NCI-H146 treated with DMSO at 0.1 percent for 48 hours (cell line): Measurements from ENCODE around the gene GPR62.

Experiments
- DNase-seq: peaks from one replicate; lab custom pipeline; 2025; ENCODE audit not compliant: unreplicated experiment; lab: John Stamatoyannopoulos, UW

Gene GPR62

DNA sequence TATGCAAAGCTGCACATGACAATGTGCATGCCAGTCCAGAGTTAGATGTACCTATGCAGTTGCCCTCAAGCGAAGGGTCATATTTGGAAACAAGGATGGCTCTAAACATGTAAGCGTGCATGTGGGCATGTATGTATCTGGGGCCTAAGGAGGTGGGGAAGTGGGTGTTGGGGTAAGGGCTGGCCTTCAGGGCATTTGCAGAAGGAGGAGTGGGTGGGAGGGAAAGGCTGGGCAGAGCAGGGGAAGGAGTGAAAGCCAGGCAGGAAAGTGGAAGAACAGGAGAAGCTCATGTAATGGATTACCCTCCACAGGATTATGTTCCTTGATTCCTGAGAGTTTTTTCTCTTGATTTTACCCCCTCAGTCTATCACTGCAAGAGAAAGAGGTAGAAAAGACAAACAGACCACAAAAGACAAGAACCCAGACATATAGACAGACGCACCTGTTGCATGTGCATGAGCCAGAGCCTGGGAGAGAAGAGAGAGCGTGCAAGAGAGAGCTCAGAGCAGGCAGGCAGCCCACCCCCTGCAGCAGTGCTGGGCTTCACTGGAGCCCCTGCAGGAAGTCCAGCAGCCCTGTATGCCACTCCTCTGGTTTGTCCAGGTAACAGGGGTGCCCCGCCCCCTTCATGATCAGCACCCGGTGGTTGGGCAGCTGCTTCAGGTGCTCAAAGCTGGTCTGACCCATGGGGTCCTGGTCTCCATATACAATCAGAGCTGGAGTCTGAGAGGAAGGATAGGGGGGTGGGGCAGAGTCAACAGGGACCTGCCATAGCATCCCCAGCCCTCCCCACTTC is 13.9 kb downstream of the GPR62 start:
- no peak for DNase-seq

DNA sequence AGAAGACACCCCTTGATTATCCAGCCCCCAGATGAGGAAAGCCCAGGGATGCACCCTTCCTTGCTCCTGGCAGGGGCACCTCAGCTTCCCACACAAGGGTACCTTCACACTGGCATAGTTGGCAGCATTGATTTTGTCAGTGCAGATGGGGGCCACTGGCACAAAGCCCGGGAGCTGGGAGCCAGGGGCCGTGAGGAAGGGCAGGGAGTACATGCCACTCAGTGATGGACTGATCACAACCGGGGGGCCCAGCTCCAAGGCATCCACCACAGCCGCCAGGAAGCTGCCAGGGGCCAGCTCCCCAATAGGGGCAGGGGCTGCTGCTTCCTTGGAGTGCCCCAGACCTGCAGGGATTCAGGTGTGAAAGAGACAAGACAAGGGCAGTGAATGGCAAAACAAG is 14.7 kb downstream of the GPR62 start:
- DNase-seq: no peak

DNA sequence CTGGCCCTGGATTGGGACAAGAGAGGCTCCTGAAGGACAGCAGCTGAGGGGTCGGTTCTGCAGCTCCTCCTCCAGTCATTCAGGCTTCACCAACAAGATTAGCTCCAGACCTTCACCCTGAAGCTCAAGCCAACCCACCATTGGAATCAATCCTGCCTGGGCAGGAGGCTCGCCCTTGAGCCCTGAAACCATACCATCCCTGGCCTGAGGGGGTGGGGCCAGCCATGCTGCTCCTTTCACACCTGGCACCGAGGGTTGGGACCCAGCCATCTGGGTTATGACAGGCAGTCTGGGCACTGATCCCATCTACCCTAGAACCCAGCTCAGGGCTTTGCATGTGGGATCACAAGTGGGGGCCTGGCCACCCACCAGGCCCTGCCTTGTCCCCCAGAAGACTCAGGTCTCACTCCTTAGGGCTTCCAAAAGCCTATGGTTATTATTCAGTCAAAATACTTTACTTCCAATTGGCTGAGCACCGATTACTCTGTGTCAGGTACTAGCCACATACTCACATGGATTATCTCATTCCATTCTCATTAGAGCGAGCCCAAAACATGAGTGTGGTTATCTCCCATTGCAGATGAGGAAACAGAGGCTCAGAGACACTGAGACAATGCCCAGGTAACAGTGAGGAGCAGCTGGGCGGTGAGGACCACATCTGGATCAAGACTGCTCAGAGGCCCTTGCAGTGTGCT is 15.6 kb downstream of the GPR62 start:
- DNase-seq: no peak

DNA sequence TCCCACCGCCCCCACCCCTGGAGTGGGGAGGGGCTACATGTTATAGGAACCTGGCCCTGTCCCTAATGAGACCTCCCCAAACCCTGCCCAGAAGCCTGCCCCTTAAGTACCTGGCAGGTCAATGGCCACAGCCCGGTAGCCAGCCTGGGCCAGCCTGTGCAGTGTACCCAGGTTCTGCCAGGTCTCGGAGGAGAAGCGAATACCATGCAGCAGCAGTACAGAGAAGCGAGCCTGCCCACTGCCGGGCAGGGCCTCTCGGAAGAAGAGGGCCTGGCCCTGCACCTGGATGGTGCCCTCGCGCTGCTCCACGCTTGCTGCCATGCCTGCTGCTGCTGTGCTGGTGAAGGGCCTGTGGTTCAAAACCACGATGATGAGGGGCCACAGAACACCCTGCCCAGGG is 16.2 kb downstream of the GPR62 start:
- no peak for DNase-seq

DNA sequence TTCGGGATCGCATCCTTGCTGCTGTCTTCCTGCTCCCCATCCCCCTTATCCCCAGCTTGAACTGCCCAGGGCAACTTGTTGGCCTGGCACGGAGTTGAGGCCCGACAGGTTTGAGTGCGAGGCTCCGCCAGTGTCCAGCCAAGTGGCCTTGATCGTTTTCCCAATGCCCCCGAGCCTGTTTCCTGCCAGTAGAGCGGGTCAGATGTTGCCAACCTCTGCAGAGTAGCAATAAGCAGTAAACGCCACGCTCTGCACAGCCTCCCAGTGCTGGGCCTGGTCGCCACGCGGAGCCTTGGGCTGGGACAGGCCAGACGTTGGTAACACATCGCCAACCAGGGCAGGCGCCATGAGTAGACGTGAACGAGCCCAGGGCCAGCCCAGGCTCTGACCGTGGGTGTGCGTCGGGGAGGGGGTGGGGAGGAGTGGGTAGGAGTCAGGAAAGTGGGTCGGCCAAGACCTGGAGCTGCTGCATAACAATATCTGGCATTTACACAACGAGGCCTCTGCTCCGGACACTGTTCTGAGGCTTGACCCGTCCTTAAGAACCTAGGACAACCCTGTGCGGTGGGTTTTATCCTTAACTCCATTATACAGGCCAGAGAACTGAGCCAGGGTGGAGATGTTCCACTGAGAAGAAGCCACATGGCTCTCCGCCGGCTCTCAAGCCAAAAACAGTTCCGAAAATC is 19.2 kb downstream of the GPR62 start:
- DNase-seq: no peak

DNA sequence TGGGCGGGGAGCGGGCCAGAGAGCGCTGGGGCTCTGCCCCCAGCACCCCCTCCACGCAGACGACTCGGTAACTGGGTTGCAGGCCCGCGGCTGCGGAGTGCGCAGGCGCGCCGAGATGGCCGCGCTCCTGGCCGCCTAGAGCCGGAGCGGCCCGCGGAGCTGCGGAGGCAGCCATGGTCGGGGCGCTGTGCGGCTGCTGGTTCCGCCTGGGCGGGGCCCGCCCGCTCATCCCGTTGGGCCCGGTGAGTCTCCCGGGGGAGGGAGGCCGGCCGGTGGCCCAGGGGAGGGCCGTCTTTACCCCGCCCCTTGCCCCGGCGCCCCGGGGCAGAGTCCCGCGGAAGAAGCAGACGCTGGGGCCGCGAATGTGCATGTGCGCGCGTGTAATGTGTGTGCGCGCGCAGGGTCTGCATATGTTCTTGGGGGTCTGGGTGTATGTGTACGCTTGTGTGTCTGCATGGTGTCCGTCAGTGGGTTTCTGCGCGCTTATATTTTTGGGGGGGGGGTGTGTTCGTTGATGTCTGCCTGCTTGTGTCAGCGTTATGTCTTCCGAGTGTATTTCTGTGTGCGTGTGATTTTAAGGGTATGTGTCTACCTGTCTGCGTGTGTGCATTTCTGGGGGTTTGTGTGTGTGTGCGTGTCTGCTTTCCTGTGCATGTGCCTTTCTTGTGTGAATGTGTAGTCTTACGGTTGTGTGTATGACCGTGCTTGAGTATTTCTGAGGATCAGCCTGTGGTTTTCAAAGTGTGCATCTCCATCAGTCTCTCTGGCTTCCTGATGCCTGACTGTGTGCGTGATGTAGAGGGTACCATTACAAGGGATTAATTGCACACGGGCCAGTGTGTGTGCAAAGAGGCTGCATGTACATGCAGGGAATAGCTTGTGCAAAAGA is 20.0 kb downstream of the GPR62 start, which contains the start of gene ABHD14A:
Gene ABHD14A, plus strand, starts transcription at position 102 of the 889 bp plus-strand sequence. Its CDS starts 72 bp downstream, at position 174.
- DNase-seq: no peak

DNA sequence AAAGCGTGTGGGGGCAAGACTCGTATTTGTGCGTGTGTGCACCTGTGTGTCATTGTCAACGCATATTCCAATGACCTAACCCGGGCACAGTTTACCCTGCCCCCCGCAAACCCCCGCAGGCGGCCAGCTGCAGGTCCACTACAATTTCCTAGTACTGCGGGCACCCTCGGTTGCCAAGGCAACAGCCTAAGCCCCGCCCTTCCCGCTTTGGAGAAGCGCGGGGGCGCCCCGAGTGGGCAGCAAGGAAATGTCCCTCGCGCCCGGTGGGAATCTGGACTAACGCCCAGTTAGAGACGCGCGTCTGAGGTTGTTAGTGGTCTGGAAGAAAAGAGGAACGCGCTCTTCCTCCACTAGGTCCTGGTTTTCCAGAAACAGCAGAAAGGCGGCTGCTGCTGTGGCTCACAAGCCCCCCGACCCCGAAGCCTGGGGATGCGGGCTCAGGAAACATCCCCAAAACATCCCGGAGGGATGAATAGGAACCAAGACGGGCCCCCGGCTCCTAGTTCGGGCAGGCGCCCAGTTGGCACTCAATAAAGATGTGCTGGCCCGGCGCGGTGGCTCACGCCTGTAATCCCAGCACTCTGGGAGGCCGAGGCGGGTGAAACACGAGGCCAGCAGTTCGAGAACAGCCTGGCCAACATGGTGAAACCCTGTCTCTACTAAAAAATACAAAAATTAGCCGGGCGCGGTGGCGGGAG is 20.8 kb downstream of the GPR62 start:
- peak; percentile 18 for DNase-seq

DNA sequence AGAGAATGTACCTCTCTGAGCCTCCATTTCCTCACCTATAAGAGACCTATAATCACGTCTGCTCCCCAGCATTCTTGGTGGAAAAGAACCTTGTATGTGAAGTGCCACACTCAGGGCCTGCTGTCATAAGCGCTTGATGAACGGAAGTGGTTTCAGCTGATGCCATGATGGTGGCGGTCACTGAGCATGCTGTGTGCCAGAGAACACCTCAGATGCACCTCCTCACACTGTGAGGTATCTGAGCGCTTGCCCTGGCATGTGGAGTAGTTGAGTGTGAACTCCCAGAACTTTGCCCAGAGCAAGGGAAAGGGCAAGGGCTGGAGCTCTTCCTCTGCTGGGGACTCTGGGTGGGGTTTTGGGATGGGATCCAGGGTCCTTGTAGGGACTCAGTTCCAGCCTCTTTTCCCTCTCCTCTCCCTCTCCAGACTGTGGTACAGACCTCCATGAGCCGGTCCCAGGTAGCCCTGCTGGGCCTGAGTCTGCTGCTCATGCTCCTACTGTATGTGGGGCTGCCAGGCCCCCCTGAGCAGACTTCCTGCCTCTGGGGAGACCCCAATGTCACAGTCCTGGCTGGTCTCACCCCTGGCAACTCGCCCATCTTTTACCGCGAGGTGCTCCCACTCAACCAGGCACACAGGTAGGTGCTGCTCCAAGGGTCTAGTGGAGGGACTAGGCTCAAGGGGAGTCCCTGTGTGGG is 22.4 kb downstream of the GPR62 start:
- DNase-seq: no peak

DNA sequence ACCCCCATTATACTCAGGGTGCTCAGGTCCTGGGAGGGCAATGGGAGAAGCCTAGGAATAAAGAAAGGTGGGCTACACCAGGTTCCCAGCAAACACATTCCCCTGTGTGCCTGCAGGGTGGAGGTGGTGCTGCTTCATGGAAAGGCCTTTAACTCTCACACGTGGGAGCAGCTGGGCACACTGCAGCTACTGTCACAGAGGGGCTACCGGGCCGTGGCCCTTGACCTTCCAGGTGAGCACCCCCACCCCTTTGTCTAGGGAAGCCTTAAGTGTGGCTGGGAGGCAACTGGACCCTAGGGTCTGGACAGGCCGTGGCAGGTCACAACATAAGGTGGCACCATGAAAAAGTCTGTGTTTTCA is 22.9 kb downstream of the GPR62 start:
- no peak for DNase-seq

DNA sequence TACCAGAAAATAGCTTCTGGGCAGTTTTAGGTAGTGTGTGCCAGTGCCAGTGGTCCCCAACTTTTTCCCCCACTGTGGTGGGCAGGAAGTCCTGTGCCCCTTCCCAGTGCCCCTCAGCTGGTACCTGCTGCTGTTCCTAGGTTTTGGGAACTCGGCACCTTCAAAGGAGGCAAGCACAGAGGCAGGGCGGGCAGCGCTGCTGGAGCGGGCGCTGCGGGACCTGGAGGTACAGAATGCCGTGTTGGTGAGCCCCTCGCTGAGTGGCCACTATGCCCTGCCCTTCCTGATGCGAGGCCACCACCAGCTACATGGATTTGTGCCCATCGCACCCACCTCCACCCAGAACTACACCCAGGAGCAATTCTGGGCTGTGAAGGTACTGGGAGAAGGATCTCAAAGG is 25.1 kb downstream of the GPR62 start:
- DNase-seq: no peak

DNA sequence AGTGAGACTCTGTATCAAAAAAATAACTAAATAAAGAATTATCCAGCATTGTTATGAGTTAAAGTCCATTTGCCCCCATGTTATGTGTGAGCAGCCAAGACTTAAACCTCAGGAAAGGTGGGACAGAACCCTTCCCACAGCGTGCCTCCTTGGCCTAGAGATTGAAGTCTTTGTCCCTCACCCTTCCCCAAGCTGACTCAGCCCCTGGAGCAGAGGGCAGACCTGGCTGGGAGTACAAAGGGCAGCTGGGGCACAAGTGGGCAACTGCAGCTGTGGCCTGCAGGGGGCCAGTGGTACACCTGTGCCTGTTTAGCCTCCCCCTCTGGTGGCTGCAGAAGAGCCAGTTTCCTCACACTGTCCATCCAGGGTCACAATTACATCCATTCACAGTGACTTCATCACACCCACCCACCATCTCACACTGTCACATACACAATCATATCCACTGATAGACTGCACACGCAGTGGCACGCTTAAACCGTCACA is 27.2 kb downstream of the GPR62 start:
- DNase-seq: peak; percentile 36

DNA sequence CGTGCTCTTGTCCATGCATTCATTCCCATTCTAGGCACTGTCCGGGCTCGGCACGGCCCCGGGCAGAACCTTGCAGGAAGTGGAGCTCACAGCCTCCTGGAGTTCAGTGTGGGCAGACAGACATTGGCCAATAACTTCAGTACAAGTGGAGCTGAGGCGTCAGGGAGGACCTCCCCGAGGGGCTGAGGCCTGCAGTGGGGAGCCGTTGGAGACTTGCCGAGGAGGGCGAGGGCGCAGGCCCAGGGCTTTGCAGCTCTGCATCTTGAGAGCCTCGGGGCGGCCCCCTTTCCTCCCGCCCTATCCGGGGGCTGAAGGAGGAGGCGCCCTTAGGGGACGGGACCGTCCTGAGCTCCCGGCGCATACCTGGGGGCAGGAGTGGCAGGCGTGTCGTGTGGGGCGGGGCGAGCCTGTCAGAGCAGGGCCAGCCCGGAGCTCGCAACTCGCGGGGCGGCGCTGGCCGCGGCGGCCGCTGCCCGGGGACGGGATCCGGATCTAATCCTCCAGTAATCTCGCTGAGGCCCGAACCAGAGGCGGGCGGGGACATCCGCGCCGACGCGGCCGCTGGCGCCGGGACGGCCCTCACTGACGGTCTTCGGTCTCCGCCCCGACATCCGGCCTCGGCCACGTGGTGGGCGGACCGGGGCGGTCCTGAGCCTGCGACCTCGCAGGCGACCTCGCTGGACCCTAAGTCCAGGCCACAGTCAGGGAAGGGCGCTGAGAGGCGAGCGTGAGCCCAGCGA is 27.8 kb downstream of the GPR62 start, which contains the start of gene ACY1:
Gene ACY1, plus strand, starts transcription at position 698 of the 740 bp plus-strand sequence. CDS start 530 bp downstream, outside the sequence.
- no peak for DNase-seq

DNA sequence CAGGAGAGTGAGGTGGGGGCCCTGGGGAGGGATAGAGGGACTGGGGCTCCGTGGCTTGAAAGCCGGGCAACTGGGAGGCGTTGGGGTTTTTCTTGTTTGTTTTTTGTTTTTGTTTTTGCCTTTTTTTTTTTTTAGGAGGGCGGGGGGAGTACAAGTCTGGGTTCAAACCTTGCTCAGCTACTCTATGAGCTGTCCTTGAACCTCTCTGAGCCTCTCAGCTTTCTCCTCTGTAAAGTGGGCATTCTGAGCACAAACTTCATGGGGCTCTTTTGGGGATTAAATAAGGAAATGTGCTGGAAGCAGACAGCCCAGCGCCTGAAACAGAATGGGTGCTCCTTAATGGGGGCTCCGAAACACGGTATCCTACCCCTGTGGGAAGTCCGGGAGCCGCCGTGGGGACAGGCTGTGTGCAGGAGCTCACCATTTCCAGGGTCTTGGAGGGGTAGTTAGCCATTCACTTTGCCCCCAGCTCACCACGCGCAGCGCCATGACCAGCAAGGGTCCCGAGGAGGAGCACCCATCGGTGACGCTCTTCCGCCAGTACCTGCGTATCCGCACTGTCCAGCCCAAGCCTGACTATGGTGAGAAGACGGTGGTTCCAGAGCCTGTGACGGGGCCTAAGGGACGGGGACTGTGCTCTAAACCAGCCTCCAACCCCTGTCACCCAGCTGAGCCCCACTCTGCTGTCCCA is 28.5 kb downstream of the GPR62 start:
- DNase-seq: no peak

DNA sequence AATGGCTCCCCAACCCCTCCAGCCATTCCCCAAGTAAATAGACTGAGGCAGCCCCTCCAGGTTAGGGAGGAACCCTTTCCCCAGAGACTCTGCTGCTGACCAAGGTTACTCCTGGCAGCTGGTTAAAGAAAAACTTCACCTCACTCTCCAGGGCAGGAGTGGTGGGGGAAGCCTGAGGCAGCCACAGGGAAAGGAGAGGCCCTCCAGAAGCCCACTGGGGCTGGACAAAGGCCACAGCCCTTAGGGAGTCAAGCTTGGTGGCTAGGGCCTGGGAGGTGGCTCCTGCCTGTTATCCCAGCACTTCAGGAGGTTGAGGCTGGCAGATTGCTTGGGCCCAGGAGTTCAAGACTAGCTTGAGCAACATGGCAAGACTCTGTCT is 29.1 kb downstream of the GPR62 start:
- no peak for DNase-seq

DNA sequence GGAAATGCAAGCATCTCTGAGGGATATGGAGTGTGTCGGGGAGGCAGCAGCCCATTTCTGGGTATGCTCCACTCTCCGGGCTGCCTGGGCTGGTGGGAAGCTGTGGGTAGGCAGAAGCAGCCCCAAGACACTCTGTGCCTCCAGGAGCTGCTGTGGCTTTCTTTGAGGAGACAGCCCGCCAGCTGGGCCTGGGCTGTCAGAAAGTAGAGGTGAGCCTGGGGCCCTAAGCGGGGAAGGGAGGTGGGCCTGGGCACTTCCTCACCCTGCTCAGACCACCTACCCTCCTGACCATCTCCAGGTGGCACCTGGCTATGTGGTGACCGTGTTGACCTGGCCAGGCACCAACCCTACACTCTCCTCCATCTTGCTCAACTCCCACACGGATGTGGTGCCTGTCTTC is 29.9 kb downstream of the GPR62 start:
- DNase-seq: no peak

DNA sequence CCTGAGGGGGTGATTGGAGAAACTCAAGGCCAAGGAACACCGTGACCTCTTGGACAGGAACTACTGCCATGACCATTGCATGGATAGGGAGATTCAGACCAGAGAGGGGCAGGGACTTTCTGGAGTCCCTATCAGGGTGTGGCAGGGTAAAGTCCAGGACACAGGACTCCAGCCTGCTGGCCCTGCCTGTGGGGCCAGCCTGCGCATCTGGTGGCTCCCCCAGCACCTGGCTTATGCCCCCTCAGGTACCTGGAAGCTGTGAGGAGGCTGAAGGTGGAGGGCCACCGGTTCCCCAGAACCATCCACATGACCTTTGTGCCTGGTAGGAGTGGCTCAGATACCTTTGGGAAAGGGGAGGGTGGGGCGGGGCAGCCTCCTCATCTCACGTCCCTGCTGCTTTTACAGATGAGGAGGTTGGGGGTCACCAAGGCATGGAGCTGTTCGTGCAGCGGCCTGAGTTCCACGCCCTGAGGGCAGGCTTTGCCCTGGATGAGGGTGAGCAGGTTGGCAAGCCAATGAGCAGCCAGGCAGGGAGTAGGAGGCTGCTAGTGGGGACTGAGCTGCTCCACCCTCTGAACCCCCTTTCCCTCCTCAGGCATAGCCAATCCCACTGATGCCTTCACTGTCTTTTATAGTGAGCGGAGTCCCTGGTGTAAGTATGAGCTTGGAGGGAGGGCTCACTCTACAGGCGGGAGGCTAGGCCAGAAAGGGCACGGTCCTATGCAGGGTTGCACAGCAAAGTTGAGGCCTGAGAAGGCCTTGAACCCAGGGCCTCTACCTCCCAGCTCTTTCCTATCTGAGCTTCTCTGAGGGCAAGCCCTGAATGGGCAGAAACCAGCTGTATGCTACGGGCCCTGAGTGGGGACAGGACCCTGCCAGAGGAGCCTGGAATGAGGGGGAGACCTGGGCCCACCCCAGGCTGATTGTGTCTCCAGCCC is 31.1 kb downstream of the GPR62 start:
- no peak for DNase-seq

DNA sequence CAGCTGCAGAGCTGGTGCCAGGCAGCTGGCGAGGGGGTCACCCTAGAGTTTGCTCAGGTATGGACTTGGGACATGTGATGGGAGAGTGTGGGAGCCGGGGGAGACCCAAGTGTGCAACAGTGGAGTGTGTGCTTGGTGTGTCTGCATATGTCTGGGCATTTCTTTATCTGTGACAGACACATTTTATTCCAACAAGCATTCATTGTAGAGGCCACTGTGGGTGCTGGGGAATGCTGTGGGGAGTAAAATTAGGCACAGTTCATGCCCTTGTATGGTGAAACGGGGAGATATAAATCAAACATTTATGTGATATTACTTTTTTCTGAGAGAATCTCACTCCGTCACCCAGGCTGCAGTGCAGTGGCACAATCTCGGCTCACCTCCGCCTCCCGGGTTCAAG is 32.4 kb downstream of the GPR62 start:
- DNase-seq: no peak
